Ovary (tissue), 3 donors: ENCODE results near the gene TEX19.

Source experiments
- CTCF ChIP-seq, 3 donors: fragments of 450-650 bp in 2 of 3; fragments of 200-600 bp in 1 of 3; IDR thresholded peaks; one replicate each; pipeline versions ENCODE4 v1.5.1 to v1.8.0; 2016 to 2022; ENCODE audit warnings: antibody characterized with exemption in 3 of 3, mild to moderate bottlenecking in 1 of 3
- EP300 ChIP-seq: sonication (generic); formaldehyde crosslinking; IDR thresholded peaks from one replicate; pipeline ENCODE4 v1.6.1; 2017; ENCODE audit warnings: antibody characterized with exemption
- POLR2A ChIP-seq: fragments of 450-650 bp; IDR thresholded peaks from one replicate; pipeline ENCODE4 v1.6.1; 2017; ENCODE audit warnings: antibody characterized with exemption, mild to moderate bottlenecking, moderate library complexity
- donor health status: DM: no; HTN: no; CAD: no.

- TF ChIP-seq POLR2A (no peak), EP300 (no peak), CTCF (IDR thresholded peaks at IDR 0.05) (no peak)
Observed at GRCh38 chr17:82396601-82397435, 37.8 kb downstream of the TEX19 start.
